ENCODE measurements around the gene EEF1AKMT2.

GRCh38 chr10:124735491-124736286 lies 56.0 kb downstream of the EEF1AKMT2 start:
- TF ChIP-seq CTCF (IDR thresholded peaks at IDR 0.05; ENCODE audit: insufficient read depth, low read depth, low read length): no peak
- no peak for TF ChIP-seq EZH2 (IDR thresholded peaks at IDR 0.05; ENCODE audit: insufficient read depth, low read length)
